HUES6 (cell line): Measurements from ENCODE around the gene CDK4.
A peak's percentile ranks its signal among the peaks of the same experiment; 100 is the strongest.

Source experiments
- H3K27ac ChIP-seq: 2 replicates; pipeline ENCODE4 v1.7.0; 2013; ENCODE audit warnings: low read depth, mild to moderate bottlenecking, low read length, inconsistent platforms
- H3K27me3 ChIP-seq: 2 replicates; pipeline ENCODE4 v1.6.1; 2013; ENCODE audit warnings: low read length; ENCODE audit not compliant: control insufficient read depth, insufficient read depth
- H3K36me3 ChIP-seq: 2 replicates; pipeline ENCODE4 v1.6.1; 2013; ENCODE audit warnings: low read length; ENCODE audit not compliant: control insufficient read depth, insufficient read depth
- H3K4me1 ChIP-seq: 2 replicates; pipeline ENCODE4 v1.6.1; 2013; ENCODE audit warnings: low read length; ENCODE audit not compliant: control insufficient read depth, insufficient read depth
- H3K4me3 ChIP-seq: 2 replicates; pipeline ENCODE4 v1.5.1; 2013; ENCODE audit warnings: low read depth, low read length
- H3K9ac ChIP-seq: one replicate; pipeline ENCODE4 v1.6.1; 2013; ENCODE audit warnings: mild to moderate bottlenecking, low read length
- H3K9me3 ChIP-seq: 2 replicates; pipeline ENCODE4 v1.6.1; 2013; ENCODE audit warnings: low read depth, low read length; ENCODE audit not compliant: control insufficient read depth, insufficient read depth

Gene CDK4

DNA sequence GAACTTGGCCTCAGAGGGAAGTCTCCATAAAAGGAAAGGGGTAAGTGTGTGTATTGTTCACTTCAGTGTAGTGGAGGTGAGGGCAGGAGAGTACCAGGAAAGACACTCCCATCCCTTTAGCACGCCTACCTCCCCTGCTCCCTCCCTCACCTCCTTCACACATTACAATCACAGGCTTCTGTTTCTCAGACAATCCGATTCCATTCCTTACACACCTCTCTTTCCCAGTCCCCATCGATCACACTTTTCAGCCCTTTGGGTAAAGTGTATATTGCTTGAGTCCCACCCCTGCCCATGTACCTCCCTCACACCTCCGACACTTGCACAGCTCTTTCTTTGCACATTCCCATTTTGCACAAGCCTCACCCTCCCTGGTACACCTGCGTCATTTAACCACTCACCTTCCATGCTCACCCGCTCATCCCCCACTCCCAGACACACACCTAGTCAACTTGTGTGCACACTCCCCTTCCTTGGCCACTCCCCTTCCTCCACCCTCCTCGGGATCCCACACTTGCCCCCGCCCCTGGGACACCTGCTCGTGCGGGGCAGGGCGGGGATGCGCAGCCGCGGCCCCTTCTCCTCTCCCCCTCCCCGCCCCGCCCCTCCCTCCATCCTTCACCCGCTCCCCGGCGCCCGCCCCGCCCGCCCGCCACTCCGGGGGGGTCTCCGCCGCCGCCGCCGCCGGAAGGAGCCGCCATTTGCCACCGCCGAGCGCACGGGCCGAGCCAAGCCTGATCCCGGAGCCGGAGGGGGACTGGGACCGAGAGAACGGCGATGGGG is 2.5 kb upstream of the CDK4 start, which contains the start of gene MARCHF9:
TSS of gene MARCHF9 (plus strand) at position 693 of the 783 bp plus-strand sequence. CDS start 426 bp downstream, outside the sequence.
- no peaks in the 10 kb centered on the region for H3K9me3 ChIP-seq
- H3K27ac ChIP-seq: no peak within 1 kb of the TSS
- peaks cover 51% of the 10 kb centered on the region for H3K27me3 ChIP-seq
- H3K4me1 ChIP-seq: peaks cover 16% of the 10 kb centered on the region
- H3K9ac ChIP-seq: no peak within 1 kb of the TSS
- peak within 1 kb of the TSS; percentile 76 for H3K4me3 ChIP-seq
- peaks cover 16% of the 10 kb centered on the region for H3K36me3 ChIP-seq

DNA sequence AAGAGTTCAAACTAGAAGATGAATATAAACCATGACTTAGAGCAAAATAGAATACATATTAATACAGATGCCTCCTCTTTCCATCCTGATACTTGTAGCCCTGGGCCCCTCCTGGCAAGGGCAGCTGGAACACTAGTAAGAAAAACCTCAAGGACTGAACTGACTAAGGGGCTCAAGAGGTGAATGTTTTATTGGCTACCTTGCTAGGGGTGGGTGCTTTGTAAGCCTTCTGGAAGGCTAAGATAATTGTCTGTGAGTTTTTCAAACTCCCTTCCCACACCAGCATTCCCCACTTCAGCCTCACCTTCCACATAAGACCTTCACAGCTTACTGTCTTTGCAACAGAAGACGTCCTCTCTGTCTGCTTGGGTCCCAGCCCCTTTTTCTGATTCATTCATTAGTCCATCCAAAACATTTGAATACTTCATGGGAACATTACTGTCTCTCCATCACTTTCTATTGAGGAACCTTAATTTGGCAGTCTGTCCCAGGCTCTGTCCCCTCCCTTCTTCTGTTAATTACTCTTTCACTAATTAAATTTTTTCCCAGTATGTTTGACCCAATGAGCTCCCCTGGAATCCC is 1.7 kb upstream of the CDK4 start:
- no peak overlapping the region for H3K27ac ChIP-seq
- peaks cover 24% of the 10 kb centered on the region for H3K36me3 ChIP-seq
- peaks cover 16% of the 10 kb centered on the region for H3K4me1 ChIP-seq
- no peaks in the 10 kb centered on the region for H3K9me3 ChIP-seq
- peak overlapping the region; percentile 76 for H3K4me3 ChIP-seq
- peaks cover 47% of the 10 kb centered on the region for H3K27me3 ChIP-seq
- H3K9ac ChIP-seq: no peak overlapping the region

GRCh38 chr12:57752668-57753000 is 524 bp upstream of the CDK4 start:
- H3K4me3 ChIP-seq: peak overlapping the region; percentile 38
- peaks cover 34% of the 10 kb centered on the region for H3K36me3 ChIP-seq
- peaks cover 16% of the 10 kb centered on the region for H3K4me1 ChIP-seq
- H3K9ac ChIP-seq: no peak overlapping the region
- H3K9me3 ChIP-seq: no peaks in the 10 kb centered on the region
- peaks cover 35% of the 10 kb centered on the region for H3K27me3 ChIP-seq
- no peak overlapping the region for H3K27ac ChIP-seq

GRCh38 chr12:57751432-57751787 is 700 bp downstream of the CDK4 start:
- H3K9me3 ChIP-seq: no peaks in the 10 kb centered on the region
- peak overlapping the region; percentile 85 for H3K27ac ChIP-seq
- H3K4me1 ChIP-seq: peaks cover 16% of the 10 kb centered on the region
- peak overlapping the region; percentile 92 for H3K4me3 ChIP-seq
- peak overlapping the region; percentile 98 for H3K9ac ChIP-seq
- peaks cover 46% of the 10 kb centered on the region for H3K36me3 ChIP-seq
- H3K27me3 ChIP-seq: peaks cover 24% of the 10 kb centered on the region

DNA sequence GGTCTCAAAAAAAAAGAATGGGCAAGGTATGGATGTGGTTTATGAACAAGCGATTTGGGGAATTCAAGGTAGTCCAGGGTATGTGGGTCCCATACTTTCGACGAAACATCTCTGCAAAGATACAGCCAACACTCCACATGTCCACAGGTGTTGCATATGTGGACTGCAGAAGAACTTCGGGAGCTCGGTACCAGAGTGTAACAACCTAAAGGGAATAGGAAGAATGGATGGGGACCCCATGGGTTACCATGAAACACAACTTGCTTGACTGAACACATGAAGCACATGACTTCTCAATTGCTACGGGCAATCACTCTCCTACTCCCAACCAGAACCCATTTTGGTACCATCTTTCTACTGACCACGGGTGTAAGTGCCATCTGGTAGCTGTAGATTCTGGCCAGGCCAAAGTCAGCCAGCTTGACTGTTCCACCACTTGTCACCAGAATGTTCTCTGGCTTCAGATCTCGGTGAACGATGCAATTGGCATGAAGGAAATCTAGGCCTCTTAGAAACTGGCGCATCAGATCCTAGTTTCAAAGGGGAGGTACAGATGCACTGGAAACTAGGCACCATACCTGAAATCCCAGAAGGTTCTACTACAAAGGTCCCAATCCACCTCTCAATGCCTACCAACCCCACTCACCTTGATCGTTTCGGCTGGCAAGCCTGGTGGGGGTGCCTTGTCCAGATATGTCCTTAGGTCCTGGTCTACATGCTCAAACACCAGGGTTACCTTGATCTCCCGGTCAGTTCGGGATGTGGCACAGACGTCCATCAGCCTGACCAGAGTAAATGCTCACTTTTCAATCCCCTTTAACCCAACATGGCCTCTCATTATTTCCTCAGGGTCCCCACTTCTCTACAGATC is 1.3 kb downstream of the CDK4 start:
- peak overlapping the region; percentile 98 for H3K9ac ChIP-seq
- peaks cover 18% of the 10 kb centered on the region for H3K27me3 ChIP-seq
- H3K36me3 ChIP-seq: peaks cover 52% of the 10 kb centered on the region
- H3K4me1 ChIP-seq: peaks cover 17% of the 10 kb centered on the region
- peak overlapping the region; percentile 92 for H3K4me3 ChIP-seq
- peak overlapping the region; percentile 85; the same call in 1 of the 2 replicates for H3K27ac ChIP-seq
- no peaks in the 10 kb centered on the region for H3K9me3 ChIP-seq

- H3K9ac ChIP-seq: no peak overlapping the region
- no peak overlapping the region for H3K4me3 ChIP-seq
- peaks cover 16% of the 10 kb centered on the region for H3K4me1 ChIP-seq
- peaks cover 54% of the 10 kb centered on the region for H3K36me3 ChIP-seq
- no peak overlapping the region for H3K27ac ChIP-seq
- H3K9me3 ChIP-seq: no peaks in the 10 kb centered on the region
- peaks cover 12% of the 10 kb centered on the region; the same call in 1 of the 2 replicates for H3K27me3 ChIP-seq
Observed at GRCh38 chr12:57749061-57749460, 3.0 kb downstream of the CDK4 start.

DNA sequence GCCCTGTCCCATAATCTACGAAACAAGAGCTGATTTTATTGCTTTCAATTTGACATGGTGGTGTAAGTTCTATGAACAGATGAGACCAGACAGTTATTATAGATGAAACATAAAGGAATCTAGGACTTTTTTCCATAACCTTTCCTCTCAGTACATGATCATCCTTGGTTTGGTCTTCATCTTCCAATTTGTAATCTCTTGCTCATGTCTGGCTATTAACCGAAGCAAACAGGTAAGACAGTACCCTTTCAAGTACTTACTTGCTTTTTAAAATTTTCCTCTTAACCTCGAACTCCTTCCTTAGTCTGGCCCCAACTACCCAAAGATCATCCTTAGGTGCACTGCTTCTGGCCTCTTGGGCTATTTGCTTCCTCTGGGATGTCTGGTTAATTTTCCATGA is 6.1 kb downstream of the CDK4 start:
- peak overlapping the region; percentile 91 for H3K4me3 ChIP-seq
- H3K36me3 ChIP-seq: peaks cover 50% of the 10 kb centered on the region
- H3K9ac ChIP-seq: no peak overlapping the region
- H3K4me1 ChIP-seq: peaks cover 8% of the 10 kb centered on the region
- peaks cover 29% of the 10 kb centered on the region for H3K27me3 ChIP-seq
- H3K9me3 ChIP-seq: no peaks in the 10 kb centered on the region
- no peak overlapping the region for H3K27ac ChIP-seq

DNA sequence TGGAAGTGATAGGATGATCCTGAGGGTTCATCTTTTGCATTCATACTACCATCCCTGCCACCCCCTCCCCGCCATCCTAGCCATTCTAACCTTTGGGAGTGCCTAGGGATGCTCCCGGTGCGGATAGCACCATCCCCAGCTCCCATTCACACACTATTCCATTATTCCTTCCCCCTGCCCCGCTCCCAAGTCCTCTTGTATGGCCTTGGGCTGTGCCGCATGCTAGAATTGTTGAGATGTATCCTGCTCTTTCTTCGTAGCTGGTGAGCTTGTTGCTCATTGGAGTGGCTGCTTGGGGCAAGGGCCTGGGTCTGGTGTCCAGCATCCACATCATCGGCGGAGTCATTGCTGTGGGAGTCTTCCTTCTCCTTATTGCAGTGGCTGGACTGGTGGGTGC is 6.6 kb downstream of the CDK4 start:
- peak overlapping the region; percentile 97; the same call in 1 of the 2 replicates for H3K27ac ChIP-seq

GRCh38 chr12:57744777-57745484 is 7.2 kb downstream of the CDK4 start, which contains the start of gene TSPAN31:
TSS of gene TSPAN31 (plus strand) at chr12:57745039. CDS start at chr12:57745155, 116 bp downstream.
- Histone ChIP-seq H3K4me1 (0 out of 2 replicates have a peak, but pooled peaks cover 5% of the 10 kb centered on the region), H3K36me3 (peaks cover 41% of the 10 kb centered on the region), H3K9ac (peak within 1 kb of the TSS; percentile 97), H3K4me3 (peak within 1 kb of the TSS; percentile 91), H3K27ac (peak within 1 kb of the TSS; percentile 97), H3K27me3 (peaks cover 40% of the 10 kb centered on the region), H3K9me3 (no peaks in the 10 kb centered on the region)

More for the DNA sequence above, 6.6 kb downstream of the CDK4 start:
- no peaks in the 10 kb centered on the region for H3K9me3 ChIP-seq
- H3K27me3 ChIP-seq: peaks cover 35% of the 10 kb centered on the region
- peak overlapping the region; percentile 97 for H3K9ac ChIP-seq
- H3K4me1 ChIP-seq: 0 out of 2 replicates have a peak, but pooled peaks cover 5% of the 10 kb centered on the region
- H3K4me3 ChIP-seq: peak overlapping the region; percentile 91
- H3K36me3 ChIP-seq: peaks cover 45% of the 10 kb centered on the region

DNA sequence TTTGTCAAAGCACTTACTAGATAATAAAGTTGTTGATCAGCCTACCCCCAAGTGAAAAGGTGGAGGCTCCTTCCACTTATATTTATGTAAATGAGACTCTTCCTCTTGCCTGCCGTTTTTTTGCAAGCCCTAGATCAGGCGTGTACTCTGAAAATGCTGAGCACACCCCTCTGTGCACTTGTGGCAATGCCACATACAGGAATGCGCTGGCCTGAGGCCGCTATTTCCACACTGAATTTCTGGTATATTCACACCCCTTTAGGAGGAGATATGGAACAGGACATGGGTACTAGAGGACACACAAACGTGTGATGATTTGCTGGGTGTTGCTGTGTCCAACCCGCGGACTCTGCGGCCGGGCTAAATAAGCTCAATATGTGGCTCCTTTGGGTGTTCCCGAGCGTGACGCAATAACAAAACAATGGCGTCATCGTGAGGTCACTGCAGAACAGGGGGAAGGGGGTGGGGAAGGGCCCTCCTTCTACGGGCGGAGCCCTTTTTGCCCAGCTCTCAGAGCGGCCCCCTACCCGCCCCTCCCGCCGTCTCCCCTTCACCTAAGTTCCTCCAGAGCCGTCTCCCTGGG is 7.8 kb downstream of the CDK4 start:
- Histone ChIP-seq H3K9ac (peak overlapping the region; percentile 97), H3K36me3 (peaks cover 35% of the 10 kb centered on the region), H3K9me3 (no peaks in the 10 kb centered on the region), H3K4me1 (peaks cover 7% of the 10 kb centered on the region; the same call in 1 of the 2 replicates), H3K4me3 (peak overlapping the region; percentile 91), H3K27ac (peak overlapping the region; percentile 97), H3K27me3 (peaks cover 47% of the 10 kb centered on the region)
